Mucosa of rectum (tissue), 2 donors: ENCODE measurements around the gene C3orf52.

Source experiments
- H3K27ac ChIP-seq, 2 donors: one replicate each; pipeline ENCODE4 v1.7.0; 2013; ENCODE audit warnings: inconsistent platforms in 2 of 2, low read depth in 2 of 2, low read length in 2 of 2
- H3K27me3 ChIP-seq, 2 donors: one replicate each; pipeline ENCODE4 v1.7.0; 2013; ENCODE audit warnings: low read length in 2 of 2; ENCODE audit not compliant: control insufficient read depth in 2 of 2, insufficient read depth in 2 of 2
- H3K36me3 ChIP-seq, 2 donors: one replicate each; pipeline ENCODE4 v1.7.0; 2013; ENCODE audit warnings: low read length in 2 of 2; ENCODE audit not compliant: control insufficient read depth in 2 of 2, insufficient read depth in 2 of 2
- H3K4me1 ChIP-seq, 2 donors: one replicate each; pipeline ENCODE4 v1.7.0; 2013; ENCODE audit warnings: low read length in 2 of 2, mild to moderate bottlenecking in 1 of 2; ENCODE audit not compliant: control insufficient read depth in 2 of 2, insufficient read depth in 2 of 2
- H3K4me3 ChIP-seq, 2 donors: one replicate each; pipeline ENCODE4 v1.7.0; 2013; ENCODE audit warnings: low read length in 2 of 2
- H3K9ac ChIP-seq, 2 donors: one replicate each; pipeline ENCODE4 v1.7.0; 2013; ENCODE audit warnings: low read length in 2 of 2, low read depth in 1 of 2, mild to moderate bottlenecking in 1 of 2
- H3K9me3 ChIP-seq, 2 donors: one replicate each; pipeline ENCODE4 v1.7.0; 2013; ENCODE audit warnings: low read length in 2 of 2; ENCODE audit not compliant: control insufficient read depth in 2 of 2
- donor health status: healthy.
- donor health status: Normal muscosa, but diverticular disease.

C3orf52 gene

GRCh38 chr3:112167758-112168157 lies 81.6 kb downstream of the C3orf52 start:
- no peaks in the 10 kb centered on the region for H3K9me3 ChIP-seq
- no peaks in the 10 kb centered on the region for H3K27me3 ChIP-seq
- no peak overlapping the region for H3K27ac ChIP-seq
- no peaks in the 10 kb centered on the region for H3K4me1 ChIP-seq
- H3K9ac ChIP-seq: no peak overlapping the region
- H3K4me3 ChIP-seq: no peak overlapping the region
- H3K36me3 ChIP-seq: no peaks in the 10 kb centered on the region
